Astrocyte of the hippocampus (primary cell): ENCODE data around the gene ENKD1.

Experiments
- DNase-seq: peaks from one replicate; pipeline ENCODE4 v3.0.0; 2011; ENCODE audit warnings: low read depth, low spot score

ENKD1 gene

DNA sequence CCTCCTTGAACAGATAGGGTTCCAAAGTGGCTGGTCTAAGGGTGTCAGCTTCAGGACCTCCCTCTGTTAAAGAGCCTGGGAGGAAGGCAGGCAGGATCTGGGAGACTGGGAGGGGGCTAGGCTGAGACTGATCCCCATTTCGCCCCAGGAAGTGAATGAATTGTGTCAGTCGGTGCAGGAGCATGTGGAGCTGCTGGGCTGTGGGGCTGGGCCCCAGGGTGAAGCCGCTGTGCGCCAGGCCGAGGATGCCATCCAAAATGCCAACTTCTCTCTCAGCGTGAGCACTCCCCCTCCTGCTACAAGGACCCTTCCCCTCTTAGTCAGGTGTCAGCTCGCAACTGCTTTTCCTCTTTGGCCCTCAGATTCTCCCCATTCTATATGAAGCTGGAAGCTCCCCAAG, 15.5 kb downstream of the ENKD1 start:
- no peak for DNase-seq

GRCh38 chr16:67650023-67650422, 16.5 kb downstream of the ENKD1 start:
- no peak for DNase-seq

- no peak for DNase-seq
Observed at GRCh38 chr16:67649494-67649931, 17.0 kb downstream of the ENKD1 start.

DNA sequence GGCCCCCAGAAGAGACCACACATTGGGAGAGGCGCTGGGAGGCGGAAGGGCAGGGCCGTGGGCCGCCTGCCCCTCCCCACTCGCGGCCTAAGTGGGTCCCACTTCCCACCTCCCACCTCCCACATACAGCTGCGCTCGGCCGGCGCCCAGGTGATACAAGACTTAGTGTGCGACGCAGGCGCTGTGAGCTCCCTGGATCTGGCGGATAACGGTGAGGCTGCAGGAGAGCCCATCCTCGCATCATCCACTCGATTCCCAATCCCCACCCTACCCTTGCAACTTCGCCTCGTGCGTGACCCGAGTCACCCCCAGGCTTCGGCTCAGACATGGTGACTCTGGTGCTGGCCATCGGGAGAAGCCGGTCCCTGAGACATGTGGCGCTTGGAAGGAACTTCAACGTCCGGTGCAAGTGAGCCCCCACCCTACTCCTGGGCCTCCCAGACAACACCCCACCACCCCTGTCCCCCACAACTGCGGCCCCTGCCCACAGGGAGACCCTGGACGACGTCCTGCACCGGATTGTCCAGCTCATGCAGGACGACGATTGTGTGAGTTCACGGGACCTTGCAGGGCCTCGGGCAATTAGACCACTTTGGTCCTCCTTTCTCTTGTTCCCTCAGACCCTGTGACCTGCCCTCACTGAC, 17.7 kb downstream of the ENKD1 start:
- no peak for DNase-seq

DNA sequence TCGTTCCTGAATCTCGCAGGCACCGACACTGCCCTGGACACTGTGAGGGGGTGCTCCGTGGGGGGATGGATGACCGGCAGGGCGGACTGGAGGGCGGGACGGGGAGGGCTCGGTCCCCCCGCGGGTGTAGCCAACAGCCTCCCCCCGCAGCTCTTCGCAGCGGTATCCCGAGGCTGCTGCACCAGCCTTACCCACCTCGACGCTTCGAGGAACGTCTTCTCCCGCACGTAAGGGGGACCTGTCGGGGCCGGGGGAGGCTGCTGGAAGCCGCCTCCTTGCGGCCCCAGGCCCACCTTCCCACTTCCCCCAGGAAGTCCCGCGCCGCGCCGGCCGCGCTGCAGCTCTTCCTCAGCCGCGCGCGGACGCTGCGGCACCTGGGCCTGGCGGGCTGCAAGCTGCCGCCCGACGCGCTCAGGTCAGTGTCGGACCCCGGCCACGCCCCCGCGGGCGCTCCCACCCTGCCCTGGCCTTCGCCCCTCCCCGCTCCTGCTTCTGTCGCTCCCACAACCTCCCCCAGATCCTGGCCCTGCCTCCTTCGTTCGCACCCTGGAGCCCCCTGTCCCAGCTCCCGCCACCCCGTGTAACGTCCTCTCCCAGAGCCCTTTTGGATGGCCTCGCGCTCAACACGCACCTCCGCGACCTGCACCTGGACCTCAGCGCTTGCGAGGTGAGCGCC, 18.3 kb downstream of the ENKD1 start:
- no peak for DNase-seq

DNA sequence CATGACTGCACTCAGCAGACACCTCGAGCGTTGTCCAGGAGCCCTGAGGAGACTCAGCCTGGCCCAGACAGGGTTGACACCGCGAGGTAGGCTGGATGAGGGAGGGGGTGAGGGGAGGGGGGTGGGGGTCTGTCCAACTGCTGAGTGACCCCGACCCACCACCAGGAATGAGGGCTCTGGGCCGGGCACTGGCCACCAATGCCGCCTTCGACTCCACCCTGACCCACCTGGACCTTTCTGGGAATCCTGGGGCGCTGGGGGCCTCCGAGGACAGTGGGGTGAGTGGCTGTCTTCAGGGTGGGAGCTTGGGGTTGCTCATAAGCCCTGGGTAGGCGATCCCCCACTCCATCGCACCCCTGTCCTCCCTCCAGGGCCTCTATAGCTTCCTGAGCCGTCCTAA, 18.9 kb downstream of the ENKD1 start:
- no peak for DNase-seq

GRCh38 chr16:67647111-67647651, 19.4 kb downstream of the ENKD1 start:
- DNase-seq = no peak

- no peak for DNase-seq
Observed at GRCh38 chr16:67645397-67646121, 21.0 kb downstream of the ENKD1 start.

GRCh38 chr16:67644038-67644437, 22.5 kb downstream of the ENKD1 start:
- no peak for DNase-seq

GRCh38 chr16:67641779-67642708, 24.5 kb downstream of the ENKD1 start:
- DNase-seq = peak; percentile 85

GRCh38 chr16:67637625-67638024, 28.9 kb downstream of the ENKD1 start:
- DNase-seq = no peak

DNA sequence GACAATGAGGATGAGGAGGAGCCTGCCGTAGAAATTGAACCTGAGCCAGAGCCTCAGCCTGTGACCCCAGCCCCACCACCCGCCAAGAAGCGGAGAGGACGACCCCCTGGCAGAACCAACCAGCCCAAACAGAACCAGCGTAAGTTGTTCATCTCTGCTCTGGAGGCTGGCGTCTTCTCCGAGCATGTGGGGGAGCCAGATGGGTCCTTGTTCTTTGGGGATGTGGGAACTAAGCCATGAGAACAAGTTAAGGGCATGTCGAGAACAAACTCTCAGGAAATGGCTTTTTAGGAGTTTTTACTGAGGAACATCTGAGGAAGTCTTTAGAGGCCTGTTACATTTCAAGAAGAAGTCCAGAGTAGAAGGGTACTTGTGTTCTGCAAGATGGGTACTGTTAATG, 29.8 kb downstream of the ENKD1 start:
- DNase-seq = no peak

DNA sequence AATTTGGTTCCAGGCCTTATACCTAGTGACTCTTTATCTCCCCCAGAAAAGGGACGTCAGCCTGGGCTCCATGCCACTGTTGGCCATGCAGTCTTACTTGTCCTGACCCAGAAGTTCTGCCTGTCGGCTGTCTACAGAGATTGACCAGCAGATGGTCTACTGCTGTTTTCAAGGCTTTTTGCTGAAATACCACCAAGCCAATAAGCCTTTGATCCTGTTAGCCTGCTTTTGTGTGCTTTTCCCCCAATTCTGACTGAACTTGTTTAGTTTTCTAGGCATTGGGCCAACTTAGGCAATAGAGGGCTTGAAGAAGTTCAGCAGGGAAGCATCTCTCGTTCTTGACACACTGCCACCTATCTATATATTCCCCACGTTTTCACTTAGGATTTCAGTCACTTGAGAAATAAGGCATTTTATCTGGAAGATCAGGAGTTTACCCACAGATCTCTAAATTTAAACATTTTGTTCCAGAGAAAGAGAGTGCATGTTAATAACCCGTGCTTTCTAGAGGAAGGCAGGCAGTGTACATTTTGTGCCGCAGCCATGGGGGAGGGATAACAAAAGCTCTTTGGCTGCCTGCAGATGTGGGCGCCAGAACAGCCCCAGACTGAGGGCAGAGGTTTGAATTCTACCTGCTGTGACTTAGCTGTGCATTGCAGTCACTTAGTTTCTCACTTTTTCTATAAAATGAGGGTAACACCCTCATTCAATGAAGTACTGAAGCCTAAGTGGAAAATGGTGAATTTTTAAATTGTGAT, 34.0 kb downstream of the ENKD1 start:
- no peak for DNase-seq

DNA sequence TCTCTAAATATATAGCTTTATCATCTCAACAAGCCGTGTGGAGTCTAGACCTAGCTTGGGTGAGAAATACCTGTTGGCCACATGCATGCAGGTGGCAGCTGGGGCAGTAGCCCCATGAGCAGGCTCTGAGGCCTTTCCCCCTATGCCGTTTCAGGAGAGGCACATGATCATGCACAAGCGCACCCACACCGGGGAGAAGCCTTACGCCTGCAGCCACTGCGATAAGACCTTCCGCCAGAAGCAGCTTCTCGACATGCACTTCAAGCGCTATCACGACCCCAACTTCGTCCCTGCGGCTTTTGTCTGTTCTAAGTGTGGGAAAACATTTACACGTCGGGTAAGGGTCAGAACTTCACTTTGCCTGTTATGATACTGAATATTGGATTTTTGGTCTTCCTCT, 38.3 kb downstream of the ENKD1 start:
- no peak for DNase-seq

DNA sequence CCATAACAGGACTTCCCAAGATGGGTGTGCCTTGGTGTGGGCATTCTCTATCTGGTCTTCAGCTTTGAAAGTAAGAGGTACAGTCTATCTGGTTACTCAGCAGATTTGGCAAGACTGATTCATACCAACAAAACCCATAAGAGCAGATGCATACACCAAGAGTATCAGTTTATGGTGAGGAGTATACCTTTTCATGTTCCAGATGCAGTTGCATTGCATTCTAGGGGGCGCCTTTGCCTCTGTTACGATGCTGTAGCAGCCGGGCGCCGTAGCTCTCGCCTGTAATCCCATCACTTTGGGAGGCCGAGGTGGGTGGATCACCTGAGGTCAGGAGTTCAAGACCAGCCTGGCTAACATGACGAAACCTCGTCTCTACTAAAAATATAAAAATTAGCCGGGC, 52.7 kb downstream of the ENKD1 start:
- DNase-seq = no peak
